ENCODE results near the gene RPL9. TPM values are rescaled to one million over a fixed set of nuclear protein-coding genes. Genes with fewer than 3 reads are reported as not detected.

RPL9 gene
- total and polyA plus RNA-seq, 2 experiments from 2014 or later = 431 to 1,988 TPM

DNA sequence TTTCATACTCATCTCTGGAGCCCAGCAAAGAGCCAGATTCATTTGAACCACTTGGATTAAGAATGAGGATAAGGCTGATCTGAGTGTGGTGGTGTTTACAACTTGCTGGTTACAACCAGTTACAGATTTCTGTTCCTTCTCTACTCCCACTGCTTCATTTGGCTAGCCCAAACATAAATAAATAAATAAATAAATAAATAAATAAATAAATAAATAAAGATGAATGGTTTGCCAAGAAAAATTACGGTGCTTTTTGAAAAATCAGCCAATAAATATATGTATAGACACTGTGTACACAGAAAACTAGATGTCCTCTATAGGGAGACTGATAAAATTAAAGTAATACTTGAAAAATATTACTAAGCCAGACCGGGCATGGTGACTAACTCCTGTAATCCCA is 17.1 kb downstream of the RPL9 start:
- Histone ChIP-seq H3K27me3 (peaks cover 10% of the 10 kb centered on the region), H3K4me1 (ENCODE audit: low read depth) (no peaks in the 10 kb centered on the region), H3K36me3 (no peaks in the 10 kb centered on the region), H3K9me3 (ENCODE audit: low read depth) (no peaks in the 10 kb centered on the region), H3K27ac (no peak overlapping the region), H3K4me3 (no peak overlapping the region)
- DNase-seq (ENCODE audit: low read depth in 1 of 2, low spot score in 1 of 2) = no peak
- TF ChIP-seq, protein P1, sequence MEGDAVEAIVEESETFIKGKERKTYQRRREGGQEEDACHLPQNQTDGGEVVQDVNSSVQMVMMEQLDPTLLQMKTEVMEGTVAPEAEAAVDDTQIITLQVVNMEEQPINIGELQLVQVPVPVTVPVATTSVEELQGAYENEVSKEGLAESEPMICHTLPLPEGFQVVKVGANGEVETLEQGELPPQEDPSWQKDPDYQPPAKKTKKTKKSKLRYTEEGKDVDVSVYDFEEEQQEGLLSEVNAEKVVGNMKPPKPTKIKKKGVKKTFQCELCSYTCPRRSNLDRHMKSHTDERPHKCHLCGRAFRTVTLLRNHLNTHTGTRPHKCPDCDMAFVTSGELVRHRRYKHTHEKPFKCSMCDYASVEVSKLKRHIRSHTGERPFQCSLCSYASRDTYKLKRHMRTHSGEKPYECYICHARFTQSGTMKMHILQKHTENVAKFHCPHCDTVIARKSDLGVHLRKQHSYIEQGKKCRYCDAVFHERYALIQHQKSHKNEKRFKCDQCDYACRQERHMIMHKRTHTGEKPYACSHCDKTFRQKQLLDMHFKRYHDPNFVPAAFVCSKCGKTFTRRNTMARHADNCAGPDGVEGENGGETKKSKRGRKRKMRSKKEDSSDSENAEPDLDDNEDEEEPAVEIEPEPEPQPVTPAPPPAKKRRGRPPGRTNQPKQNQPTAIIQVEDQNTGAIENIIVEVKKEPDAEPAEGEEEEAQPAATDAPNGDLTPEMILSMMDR (IDR thresholded peaks at IDR 0.05; ENCODE audit: low read depth, low read length) = no peak

DNA sequence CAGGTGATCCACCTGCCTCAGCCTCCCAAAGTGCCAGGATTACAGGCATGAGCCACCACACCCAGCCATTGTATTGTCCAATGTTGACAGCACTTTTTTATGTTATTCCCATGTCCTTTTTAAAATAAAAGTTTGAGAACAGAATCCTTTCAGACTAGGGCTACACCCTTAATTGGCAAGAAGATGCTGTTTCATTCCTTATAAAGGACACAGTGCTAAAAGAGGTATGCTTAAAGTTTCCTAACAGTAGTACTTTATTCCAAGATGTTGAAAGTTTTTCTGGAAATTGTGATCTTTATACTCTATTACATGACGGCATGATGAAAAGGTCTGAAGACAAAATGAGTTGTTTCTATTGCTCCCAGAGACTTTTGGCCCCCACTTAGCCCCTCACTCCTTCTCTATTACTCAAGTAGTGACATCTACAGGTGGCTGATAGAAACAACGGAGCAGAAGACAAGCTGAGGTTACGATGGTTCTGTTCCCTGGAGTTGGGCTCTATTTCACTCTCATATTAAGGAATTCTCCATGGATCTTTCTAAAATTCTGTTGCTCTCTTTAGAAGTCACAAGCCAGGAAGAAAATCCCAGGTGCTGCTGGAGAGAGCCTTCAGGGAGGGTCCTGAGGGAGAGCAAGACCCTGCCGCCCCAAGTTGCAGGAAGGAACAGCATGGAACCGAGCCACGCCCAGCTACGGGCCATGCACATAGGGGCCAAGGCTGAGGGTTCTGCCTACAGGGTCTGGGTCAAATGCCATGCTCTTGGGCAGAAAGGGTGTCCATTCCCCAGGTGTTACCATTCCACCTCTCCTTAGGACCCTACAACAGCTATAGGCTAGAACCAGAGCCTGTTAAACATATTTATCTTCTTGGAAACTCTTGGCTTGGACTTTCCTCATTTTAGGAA is 22.8 kb downstream of the RPL9 start:
- no peaks in the 10 kb centered on the region for H3K9me3 ChIP-seq (ENCODE audit: low read depth)
- peaks cover 14% of the 10 kb centered on the region for H3K27me3 ChIP-seq
- no peak overlapping the region for H3K27ac ChIP-seq
- no peaks in the 10 kb centered on the region for H3K4me1 ChIP-seq (ENCODE audit: low read depth)
- TF ChIP-seq, protein P1 (IDR thresholded peaks at IDR 0.05; ENCODE audit: low read depth, low read length) = no peak
- DNase-seq (ENCODE audit: low read depth in 1 of 2, low spot score in 1 of 2) = no peak
- no peaks in the 10 kb centered on the region for H3K36me3 ChIP-seq
- no peak overlapping the region for H3K4me3 ChIP-seq

DNA sequence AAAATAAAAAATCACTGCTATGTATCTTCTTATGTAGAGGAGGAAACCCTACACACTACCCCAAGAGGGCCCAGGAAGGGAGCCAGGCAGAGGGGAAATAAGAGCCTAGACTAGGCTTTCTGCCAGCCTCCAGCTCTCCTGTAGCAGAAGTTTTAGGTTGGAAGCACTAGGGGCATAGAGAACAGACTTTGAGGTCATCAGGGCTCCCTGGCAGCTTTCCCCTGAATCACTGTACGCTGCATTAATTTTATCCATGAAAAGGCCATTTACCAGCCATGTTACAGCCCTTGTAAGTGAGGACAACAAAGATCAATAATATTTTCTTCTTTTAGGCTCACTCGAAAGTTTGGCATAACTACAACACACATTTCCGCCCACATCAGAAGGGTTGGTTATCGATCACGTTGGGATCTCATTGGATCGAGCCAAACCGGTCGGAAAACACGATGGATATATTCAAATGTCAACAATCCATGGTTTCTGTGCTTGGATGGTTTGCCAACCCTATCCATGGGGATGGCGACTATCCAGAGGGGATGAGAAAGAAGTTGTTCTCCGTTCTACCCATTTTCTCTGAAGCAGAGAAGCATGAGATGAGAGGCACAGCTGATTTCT is 24.7 kb downstream of the RPL9 start:
- H3K9me3 ChIP-seq (ENCODE audit: low read depth) = no peaks in the 10 kb centered on the region
- no peak overlapping the region for H3K27ac ChIP-seq
- H3K36me3 ChIP-seq = no peaks in the 10 kb centered on the region
- DNase-seq (ENCODE audit: low read depth in 1 of 2, low spot score in 1 of 2) = no peak
- H3K27me3 ChIP-seq = peaks cover 13% of the 10 kb centered on the region
- no peaks in the 10 kb centered on the region for H3K4me1 ChIP-seq (ENCODE audit: low read depth)
- TF ChIP-seq, protein P1 (IDR thresholded peaks at IDR 0.05; ENCODE audit: low read depth, low read length) = no peak
- H3K4me3 ChIP-seq = no peak overlapping the region

DNA sequence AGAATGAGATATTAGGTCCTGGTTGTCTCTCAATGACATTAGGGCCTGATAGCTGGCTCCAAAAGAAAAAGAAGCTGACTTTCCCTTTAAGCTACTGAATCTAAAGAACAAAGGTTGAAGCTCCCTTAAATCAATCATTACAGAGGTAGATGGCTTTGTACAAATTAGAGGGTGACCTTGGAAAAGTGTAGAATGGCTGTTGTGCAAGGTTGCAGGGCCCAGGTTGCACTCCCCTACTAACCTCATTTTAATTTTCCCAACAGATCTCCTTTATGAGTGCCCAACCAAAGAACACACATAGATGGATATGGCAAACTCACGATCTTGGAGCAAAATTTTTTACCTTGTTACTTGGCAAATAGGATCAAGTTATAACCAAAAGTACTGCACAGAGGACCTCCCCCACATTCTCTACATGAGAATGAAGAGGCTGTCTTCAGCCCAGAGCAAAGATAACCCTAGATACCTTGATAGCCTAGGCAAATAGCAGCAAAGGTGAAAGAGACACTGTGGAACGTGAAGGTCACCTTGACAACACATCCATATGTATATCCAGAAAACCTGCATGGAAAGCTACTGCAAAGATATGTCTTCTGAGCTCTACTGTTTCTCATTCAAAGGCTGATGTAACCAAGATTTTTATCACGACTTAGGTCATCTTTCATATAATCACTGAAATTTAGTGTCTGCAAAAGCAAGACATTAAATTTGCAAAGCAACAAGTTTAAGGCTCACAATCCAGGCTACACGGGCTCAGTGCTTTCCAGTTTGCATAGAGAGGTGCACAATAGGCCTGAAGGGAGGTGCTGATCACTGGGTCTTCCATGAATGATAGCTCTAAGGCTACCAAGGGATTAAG is 29.0 kb downstream of the RPL9 start:
- TF ChIP-seq, protein P1 (IDR thresholded peaks at IDR 0.05; ENCODE audit: low read depth, low read length) = no peak
- Histone ChIP-seq H3K9me3 (ENCODE audit: low read depth) (no peaks in the 10 kb centered on the region), H3K27me3 (no peaks in the 10 kb centered on the region), H3K4me1 (ENCODE audit: low read depth) (no peaks in the 10 kb centered on the region), H3K4me3 (no peak overlapping the region), H3K27ac (no peak overlapping the region), H3K36me3 (no peaks in the 10 kb centered on the region)
- no peak for DNase-seq (ENCODE audit: low read depth in 1 of 2, low spot score in 1 of 2)

GRCh38 chr4:39427520-39428114 is 31.1 kb downstream of the RPL9 start:
- no peak overlapping the region for H3K4me3 ChIP-seq
- H3K27me3 ChIP-seq = no peaks in the 10 kb centered on the region
- TF ChIP-seq, protein P1 (IDR thresholded peaks at IDR 0.05; ENCODE audit: low read depth, low read length) = no peak
- H3K4me1 ChIP-seq (ENCODE audit: low read depth) = no peaks in the 10 kb centered on the region
- H3K36me3 ChIP-seq = no peaks in the 10 kb centered on the region
- no peak overlapping the region for H3K27ac ChIP-seq
- no peak for DNase-seq (ENCODE audit: low read depth in 1 of 2, low spot score in 1 of 2)
- no peaks in the 10 kb centered on the region for H3K9me3 ChIP-seq (ENCODE audit: low read depth)
